HPDE6-E6E7 (cell line): ENCODE data around the gene RAB25.
A peak's percentile ranks its signal among the peaks of the same experiment; 100 is the strongest.

ENCODE experiments used
- DNase-seq: peaks from one replicate; pipeline ENCODE4 v3.0.0; 2011; ENCODE audit warnings: missing footprints; ENCODE audit errors: extremely low spot score

The RAB25 gene

DNA sequence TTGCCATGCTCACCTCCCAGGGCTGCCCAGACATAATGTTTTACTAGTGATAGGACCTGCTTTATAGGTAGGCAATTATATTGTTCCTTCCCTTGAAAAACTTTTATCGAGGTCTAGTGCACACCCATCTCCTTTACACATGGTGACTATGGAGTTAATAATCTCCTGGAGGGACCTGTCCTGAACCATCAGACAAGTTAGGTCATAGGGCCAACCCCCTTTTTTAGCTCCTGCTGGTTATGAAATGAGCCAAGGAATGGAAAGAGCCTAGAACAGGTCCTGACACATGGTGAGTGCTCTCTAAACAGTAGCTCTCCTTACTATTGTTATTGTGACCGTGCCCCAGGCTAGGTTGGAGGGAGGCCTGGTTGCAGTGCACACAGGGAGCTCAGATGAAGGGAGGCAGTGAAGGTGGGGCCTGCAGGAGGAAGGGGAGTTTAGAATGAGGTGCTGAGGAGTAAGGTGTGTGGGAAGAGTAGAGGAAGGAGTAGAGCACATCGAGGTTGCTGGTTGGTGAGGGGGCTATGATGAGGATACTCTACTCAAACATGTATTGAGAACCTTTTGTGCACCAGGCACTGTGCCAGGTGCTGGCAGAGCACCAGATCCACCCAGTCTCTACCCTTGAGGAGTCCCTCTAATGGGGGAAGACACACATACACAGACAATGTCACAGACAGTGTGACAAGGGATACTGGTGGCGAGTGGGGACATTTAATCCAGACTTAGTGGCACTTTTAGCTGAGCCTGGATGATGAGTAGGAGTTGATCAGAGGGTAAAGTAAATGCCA lies 39.4 kb downstream of the RAB25 start:
- no peak for DNase-seq

- DNase-seq = no peak
Observed at GRCh38 chr1:156101880-156102279, 40.9 kb downstream of the RAB25 start.

DNA sequence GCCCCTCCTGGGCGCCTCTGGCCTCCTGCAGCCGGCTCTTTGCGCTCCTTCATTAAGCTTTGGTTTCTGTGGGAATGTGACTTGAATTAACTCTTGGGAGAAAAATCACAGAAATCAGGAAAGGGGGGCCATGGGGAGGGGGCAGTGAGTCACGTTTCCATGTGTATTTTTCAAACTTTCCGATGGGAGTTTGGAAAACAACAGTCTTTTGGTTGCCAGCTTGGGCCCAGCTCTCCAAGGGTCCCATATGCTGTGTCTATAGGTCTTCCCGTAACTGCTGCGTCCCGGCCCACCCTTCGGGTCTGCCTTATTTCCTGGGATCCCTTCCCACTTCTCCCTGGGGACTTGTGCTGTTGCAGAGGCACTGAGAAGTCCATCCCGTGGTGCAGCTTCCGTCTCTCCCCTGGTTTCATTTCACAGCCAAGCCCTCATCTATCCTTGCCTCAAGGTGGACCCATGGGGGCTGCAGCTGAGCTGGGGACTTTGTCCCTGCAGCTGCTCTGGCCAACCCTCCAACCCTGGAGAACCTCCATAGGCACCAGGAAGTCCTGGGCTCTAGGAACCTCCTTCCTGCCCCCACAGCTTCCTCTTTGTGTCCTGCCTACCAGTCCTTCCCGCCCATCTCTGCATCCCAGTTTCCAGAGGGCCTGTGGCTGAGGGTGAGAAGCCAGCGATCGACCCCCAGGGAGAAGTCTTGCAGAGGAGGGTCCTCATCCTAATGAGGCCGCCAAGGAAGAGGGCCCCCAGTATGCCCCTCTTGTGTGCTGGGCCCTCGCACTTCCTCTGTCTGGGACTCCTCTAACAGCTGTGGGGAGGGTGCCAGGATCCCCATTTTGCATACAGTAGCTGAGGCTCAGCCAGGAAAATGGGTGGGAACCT lies 41.9 kb downstream of the RAB25 start:
- no peak for DNase-seq

DNA sequence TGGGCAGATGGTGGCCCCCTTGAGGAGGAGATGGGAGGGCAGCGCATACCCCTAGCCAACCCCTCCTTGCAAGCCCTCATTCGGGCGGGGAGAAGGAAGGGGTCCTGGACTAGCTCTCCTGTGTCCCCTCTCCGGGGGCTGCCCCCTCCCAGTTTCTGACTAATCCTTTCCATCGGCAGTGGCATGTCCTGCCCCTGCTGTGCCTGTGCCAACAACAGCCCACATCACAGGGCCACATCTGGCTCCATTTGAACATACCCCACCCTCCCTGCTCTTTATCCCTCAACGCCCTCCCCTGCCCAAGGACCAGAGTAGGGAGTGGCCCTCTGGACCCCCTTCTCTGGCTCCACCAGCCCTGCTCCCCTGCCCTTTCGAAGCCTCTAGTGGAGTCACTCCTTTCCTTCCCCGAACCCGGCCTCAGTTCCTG lies 42.6 kb downstream of the RAB25 start:
- DNase-seq = no peak

DNA sequence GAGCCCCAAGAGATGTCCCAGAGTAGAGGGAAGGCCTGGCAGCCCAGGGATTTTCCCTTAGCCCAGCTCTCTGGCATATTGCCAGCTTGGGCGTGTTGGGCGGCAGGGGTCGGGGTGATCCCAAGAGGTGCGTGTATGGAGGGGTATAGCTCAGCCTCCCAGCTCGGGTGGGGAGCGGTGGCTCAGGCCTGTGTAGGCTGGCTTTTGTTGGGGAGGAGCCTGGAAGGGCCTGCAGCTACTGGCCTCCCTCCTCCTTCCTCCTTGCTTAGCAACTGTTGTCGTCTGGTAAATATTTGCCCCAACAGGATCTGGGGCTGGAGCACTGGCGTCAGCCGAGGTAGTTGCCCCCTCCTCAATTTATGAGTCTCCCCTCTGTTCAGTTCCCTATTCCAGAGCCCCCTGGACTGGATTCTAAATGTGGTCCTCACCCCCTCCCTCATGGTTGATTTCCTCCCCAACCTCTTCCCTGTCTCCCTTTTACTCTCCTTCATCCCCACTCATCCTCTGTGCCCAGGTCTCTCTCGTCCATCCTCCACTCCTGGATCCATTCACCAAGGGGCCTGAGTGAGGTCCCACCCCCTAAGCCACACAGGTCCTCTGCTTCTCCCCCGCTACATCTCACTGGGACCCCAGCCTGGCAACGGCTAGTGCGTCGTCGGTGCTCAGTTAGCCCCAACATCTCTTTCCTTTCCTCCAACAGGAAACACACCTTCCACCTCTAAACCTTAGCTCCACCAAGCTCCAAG lies 43.3 kb downstream of the RAB25 start:
- DNase-seq = peak; percentile 92

- DNase-seq = no peak
Observed at GRCh38 chr1:156104861-156105832, 44.2 kb downstream of the RAB25 start.

DNA sequence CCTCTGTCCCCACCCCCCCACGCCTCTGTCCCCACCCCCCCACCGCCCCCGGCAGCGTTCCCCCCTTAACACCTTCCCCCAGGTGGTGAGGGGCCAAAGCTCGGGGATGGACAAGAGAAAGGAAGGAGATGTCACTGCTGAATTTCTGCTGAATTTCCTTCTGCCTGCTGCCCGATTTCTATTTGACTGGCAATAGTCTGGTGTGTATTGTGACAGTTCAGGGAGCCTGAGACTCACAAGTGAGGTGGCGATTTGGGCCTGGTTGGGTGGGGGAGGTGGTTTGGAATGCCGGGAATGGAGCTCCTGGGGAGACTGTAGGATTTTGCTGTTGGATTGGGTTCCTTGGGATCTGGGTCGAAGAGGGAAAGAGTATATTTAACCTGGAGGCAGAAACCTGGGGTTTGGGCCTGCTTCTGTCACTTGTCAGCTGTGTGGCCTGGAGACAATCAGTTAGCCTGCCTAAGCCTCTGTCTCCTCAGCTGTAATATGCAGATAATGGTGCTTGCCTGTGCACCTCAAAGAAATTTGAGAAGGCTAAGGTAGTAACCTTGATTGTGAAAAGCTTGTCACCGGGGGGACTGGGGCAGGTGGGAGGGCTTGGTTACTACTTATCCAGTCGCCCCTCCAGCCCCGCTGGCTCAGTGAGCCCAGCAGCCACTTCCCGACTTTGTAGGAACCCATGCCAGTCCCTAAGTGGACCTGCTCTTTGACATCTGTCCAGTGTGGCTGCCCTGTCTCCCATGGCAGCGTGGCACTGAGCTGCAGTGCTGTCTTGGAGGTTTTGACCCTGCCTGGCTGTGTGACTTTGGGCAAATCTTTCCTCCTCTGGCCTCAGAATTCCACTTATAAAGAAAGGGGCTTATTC lies 45.9 kb downstream of the RAB25 start:
- DNase-seq = no peak

- DNase-seq = no peak
Observed at GRCh38 chr1:156108057-156108456, 47.1 kb downstream of the RAB25 start.

DNA sequence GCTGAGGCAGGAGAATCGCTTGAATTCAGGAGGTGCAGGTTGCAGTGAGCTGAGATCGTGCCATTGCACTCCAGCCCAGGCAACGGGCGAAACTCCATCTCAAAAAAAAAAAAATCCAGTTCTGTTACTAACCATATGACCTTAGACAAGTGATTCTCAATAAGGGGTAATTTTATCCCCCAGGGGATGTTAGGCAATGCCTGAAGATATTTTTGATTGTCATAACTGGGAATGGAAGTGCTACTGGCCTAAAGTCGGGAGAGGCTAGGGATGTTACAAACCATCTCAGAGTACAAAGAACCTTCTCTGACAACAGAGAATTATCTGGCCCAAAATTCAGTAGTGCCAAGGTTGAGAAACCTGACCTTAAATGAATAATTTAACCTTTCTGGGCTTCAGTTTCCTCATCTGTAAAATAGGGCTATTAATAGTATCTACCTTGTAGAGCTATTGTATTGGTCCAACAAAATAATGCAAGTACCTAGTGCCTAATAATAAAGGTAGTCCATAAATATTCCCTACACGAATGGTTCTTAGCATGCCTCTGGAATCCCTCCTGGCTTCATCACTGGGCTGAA lies 47.8 kb downstream of the RAB25 start:
- DNase-seq = no peak

- no peak for DNase-seq
Observed at GRCh38 chr1:156110252-156110651, 49.3 kb downstream of the RAB25 start.

DNA sequence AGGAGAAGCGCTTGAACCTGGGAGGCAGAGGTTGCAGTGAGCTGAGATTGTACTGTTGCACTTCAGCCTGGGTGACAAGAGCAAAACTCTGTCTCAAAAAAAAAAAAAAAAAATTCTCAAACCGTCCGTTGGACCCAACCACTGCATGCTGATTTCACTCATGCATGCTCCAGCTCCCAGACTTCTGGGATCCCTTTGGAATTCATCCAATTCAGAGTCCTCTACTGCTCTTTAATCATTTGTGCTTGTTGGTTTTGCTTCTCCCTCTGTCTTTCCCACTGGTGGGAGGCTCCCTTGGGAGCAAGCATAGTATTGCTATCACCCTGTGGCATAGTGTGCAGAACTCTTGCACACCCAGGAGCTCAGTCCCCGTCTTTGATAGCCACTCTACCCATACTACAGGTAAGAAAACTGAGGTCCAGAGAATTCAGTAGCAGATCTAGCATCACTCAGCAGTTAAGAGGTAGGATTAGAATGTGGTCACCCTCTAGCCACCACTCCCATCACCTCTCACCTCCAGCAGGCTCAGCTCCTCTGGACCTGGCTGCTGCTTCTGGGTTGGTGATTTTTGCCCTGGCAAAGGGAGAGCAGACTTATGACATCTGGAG lies 50.5 kb downstream of the RAB25 start:
- no peak for DNase-seq

GRCh38 chr1:156112276-156113137 lies 51.5 kb downstream of the RAB25 start:
- no peak for DNase-seq

DNA sequence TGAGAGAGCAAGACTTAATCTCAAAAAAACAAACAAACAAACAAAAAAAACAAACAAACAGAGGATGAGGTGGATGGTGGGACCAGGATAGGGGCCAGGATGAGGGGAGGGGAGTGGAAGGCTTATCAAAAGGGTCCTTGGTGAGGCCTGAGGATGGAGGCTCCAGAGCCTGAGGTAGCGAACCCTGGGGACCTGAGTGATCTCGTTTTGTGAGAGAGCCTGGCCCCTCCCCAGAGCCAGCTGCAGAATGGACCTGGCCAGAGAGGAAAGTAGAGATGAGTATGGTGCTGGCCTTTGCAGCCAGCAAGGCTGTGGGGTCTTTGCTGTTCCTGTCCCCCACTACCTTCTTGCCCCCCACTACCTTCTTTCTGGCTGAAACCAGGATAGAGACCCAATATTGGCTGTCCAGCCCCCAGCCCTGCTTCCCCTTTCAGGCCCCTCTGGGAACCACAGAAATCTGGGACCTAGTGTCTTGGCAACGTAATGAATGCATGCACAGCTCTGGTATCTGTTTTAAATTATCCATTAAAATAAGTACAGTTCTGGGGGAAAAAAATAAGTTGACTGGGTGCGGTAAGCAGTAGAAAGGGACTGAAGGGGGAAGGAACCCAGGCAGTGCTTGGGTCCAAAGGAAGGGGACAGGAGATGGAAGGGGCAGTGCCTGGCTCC lies 52.5 kb downstream of the RAB25 start:
- DNase-seq = no peak

DNA sequence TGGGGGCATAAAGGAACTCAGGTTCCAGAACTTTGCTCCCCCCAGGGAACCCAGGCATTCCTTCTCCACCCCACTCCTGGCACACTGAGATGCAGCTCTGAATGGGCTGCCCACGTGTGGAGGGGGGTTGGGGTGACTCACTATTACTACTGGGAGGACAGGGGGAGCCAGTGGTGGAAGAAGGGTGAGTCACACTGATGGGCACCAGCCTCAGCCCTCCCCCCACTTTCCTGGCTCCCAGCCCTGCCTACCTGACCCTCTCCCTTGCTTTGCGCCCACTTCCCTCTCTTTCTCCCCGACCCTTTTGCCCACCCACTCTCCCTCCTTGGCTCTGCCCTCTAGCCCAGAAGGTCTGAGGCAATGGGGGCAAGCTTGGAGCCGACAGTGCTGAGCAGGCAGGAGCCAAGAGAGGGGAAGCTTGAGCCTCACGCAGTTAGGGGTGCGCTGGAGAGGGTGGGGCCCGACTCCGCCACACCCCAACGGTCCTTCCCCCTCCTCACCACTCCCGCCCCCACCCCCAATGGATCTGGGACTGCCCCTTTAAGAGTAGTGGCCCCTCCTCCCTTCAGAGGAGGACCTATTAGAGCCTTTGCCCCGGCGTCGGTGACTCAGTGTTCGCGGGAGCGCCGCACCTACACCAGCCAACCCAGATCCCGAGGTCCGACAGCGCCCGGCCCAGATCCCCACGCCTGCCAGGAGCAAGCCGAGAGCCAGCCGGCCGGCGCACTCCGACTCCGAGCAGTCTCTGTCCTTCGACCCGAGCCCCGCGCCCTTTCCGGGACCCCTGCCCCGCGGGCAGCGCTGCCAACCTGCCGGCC lies 53.4 kb downstream of the RAB25 start, which contains the start of gene LMNA:
TSS of gene LMNA (plus strand) at position 611 of the 818 bp plus-strand sequence. CDS start 208 bp downstream, outside the sequence.
- DNase-seq = peak; percentile 98

DNA sequence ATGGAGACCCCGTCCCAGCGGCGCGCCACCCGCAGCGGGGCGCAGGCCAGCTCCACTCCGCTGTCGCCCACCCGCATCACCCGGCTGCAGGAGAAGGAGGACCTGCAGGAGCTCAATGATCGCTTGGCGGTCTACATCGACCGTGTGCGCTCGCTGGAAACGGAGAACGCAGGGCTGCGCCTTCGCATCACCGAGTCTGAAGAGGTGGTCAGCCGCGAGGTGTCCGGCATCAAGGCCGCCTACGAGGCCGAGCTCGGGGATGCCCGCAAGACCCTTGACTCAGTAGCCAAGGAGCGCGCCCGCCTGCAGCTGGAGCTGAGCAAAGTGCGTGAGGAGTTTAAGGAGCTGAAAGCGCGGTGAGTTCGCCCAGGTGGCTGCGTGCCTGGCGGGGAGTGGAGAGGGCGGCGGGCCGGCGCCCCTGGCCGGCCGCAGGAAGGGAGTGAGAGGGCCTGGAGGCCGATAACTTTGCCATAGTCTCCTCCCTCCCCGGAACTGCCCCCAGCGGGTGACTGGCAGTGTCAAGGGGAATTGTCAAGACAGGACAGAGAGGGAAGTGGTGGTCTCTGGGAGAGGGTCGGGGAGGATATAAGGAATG lies 54.1 kb downstream of the RAB25 start:
- no peak for DNase-seq
